Dermis lymphatic vessel endothelial cell (primary cell): ENCODE measurements around the gene MYBPC2. TPM values are rescaled to one million over a fixed set of nuclear protein-coding genes. Genes with fewer than 3 reads are reported as not detected.

Source experiments
- total RNA-seq: library from RNA; depleted of rRNA; stranded (reverse); fragments of >200 nt; gene quantifications from 2 replicates; pipeline ENCODE4 v1.2.1, GENCODE V29; 2014

MYBPC2 gene
- under 0.01 TPM in 2 replicates for total RNA-seq

GRCh38 chr19:50432221-50433028 lies at the start of gene MYBPC2:
MYBPC2 (plus strand) TSS chr19:50432892; CDS start chr19:50432954, 62 bp downstream.

GRCh38 chr19:50383852-50384684 lies 48.6 kb upstream of the MYBPC2 start, which contains the start of gene POLD1:
POLD1 (plus strand) TSS chr19:50384347; CDS start chr19:50398852, 14,505 bp downstream.

GRCh38 chr19:50418176-50419021 lies 14.3 kb upstream of the MYBPC2 start, which contains the start of gene SPIB:
SPIB (plus strand) TSS chr19:50418938; CDS start chr19:50418963, 25 bp downstream.

GRCh38 chr19:50476224-50476906 lies 43.7 kb downstream of the MYBPC2 start, which contains the start of the genes EMC10 and GARIN5A:
EMC10 (plus strand) TSS chr19:50476507; CDS start chr19:50476545, 38 bp downstream.
GARIN5A (minus strand) TSS chr19:50476848; CDS start chr19:50476388, 460 bp downstream.

GRCh38 chr19:50511069-50511822 lies 78.6 kb downstream of the MYBPC2 start, which contains the start of gene JOSD2:
JOSD2 (minus strand) TSS chr19:50511191; CDS start chr19:50510431, 760 bp downstream.

GRCh38 chr19:50513746-50514345 lies 81.2 kb downstream of the MYBPC2 start, which contains the start of gene ASPDH:
ASPDH (minus strand) TSS chr19:50513913; CDS start chr19:50513823, 90 bp downstream.

Other genes starting within 250 kb of the MYBPC2 start
- gene MYH14, start 229.3 kb upstream of the MYBPC2 start, total RNA-seq, result under 0.01 and 0.09 TPM in 2 replicates
- gene KCNC3, start 103.5 kb upstream of the MYBPC2 start, total RNA-seq, result 0.33 and 0.43 TPM in 2 replicates
- gene NAPSA, start 67.3 kb upstream of the MYBPC2 start, total RNA-seq, result under 0.01 and 0.11 TPM in 2 replicates
- gene NR1H2, start 56.4 kb upstream of the MYBPC2 start, total RNA-seq, result 53.5 and 66.0 TPM in 2 replicates
- 24.1 and 33.6 TPM in 2 replicates for gene POLD1, start 48.5 kb upstream of the MYBPC2 start, total RNA-seq
- not detected in 2 replicates for gene SPIB, start 14.0 kb upstream of the MYBPC2 start, total RNA-seq
- gene EMC10, start 43.6 kb downstream of the MYBPC2 start, total RNA-seq, result 75.2 and 81.7 TPM in 2 replicates
- 0.11 and 0.17 TPM in 2 replicates for gene GARIN5A, start 44.0 kb downstream of the MYBPC2 start, total RNA-seq
- gene JOSD2, start 78.3 kb downstream of the MYBPC2 start, total RNA-seq, result 22.5 and 25.8 TPM in 2 replicates
- not detected in 2 replicates for gene ASPDH, start 81.0 kb downstream of the MYBPC2 start, total RNA-seq
- under 0.01 TPM in 2 replicates for gene LRRC4B, start 135.5 kb downstream of the MYBPC2 start, total RNA-seq
- gene SYT3, start 207.0 kb downstream of the MYBPC2 start, total RNA-seq, result not detected in 2 replicates
- gene C19orf81, start 216.6 kb downstream of the MYBPC2 start, total RNA-seq, result not detected in 2 replicates